Measurements from ENCODE around the gene EFNB2. TPM values are rescaled to one million over a fixed set of nuclear protein-coding genes. Genes with fewer than 3 reads are reported as not detected.

Gene EFNB2
- total RNA-seq, 4 donors from 2014 or later: 11.9 to 50.4 (median 37.4) TPM

DNA sequence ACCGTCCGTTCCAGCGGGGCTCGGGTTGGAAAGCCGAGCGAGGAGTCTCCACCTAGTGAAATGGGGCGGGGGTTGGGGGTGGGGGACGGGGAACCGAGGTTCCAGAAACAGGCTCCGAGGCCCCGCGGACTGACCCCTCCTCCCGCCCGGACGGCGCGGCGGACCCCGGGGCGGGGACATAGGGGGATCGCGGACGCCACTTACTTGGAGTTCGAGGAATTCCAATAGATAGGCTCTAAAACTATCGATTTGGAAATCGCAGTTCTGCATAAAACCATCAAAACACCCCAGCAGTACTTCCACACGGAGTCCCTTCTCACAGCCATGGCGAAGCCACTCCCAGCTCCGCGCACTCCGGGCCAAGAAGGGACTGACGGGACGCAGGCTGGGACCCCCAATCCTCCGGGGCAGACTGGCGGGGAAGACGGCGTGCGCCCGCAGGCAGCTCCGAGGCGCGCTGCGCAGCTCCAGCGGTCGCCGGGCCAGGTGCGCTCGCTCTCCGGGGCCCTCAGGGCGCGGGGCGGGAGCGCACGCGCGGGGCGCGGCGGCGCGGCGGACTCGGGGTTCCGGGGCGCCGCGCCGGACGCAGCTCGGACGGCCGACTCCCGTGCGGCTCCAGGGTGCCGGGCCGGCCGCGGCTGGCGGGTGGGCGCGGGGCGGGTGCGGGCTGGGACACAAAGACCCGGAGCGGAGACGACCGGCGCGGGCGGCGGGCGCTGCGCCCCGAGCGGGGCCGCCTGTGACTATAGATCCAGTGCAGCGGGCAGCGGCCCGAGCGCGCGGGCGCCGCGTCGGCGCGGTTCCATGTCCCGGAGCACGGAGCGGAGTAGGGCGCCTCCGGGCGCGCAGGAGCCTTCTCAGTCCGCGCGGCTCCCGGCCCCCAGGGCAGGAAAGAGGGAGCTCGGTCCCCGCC is 567 bp downstream of the EFNB2 start:
- no peak for DNase-seq (ENCODE audit: low spot score)
- TF ChIP-seq, protein P1, sequence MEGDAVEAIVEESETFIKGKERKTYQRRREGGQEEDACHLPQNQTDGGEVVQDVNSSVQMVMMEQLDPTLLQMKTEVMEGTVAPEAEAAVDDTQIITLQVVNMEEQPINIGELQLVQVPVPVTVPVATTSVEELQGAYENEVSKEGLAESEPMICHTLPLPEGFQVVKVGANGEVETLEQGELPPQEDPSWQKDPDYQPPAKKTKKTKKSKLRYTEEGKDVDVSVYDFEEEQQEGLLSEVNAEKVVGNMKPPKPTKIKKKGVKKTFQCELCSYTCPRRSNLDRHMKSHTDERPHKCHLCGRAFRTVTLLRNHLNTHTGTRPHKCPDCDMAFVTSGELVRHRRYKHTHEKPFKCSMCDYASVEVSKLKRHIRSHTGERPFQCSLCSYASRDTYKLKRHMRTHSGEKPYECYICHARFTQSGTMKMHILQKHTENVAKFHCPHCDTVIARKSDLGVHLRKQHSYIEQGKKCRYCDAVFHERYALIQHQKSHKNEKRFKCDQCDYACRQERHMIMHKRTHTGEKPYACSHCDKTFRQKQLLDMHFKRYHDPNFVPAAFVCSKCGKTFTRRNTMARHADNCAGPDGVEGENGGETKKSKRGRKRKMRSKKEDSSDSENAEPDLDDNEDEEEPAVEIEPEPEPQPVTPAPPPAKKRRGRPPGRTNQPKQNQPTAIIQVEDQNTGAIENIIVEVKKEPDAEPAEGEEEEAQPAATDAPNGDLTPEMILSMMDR (IDR thresholded peaks at IDR 0.05): no peak
- ATAC-seq (ENCODE audit: low FRiP score): peak; percentile 13

GRCh38 chr13:106533943-106534638 is 1.4 kb downstream of the EFNB2 start:
- ATAC-seq (ENCODE audit: low FRiP score) (peak; percentile 7), DNase-seq (ENCODE audit: low spot score) (no peak)
- TF ChIP-seq, protein P1 (IDR thresholded peaks at IDR 0.05): no peak

GRCh38 chr13:106533101-106533942 is 2.1 kb downstream of the EFNB2 start:
- DNase-seq (ENCODE audit: low spot score) (peak; percentile 34), ATAC-seq (ENCODE audit: low FRiP score) (peak; percentile 65)
- TF ChIP-seq, protein P1 (IDR thresholded peaks at IDR 0.05): no peak

DNA sequence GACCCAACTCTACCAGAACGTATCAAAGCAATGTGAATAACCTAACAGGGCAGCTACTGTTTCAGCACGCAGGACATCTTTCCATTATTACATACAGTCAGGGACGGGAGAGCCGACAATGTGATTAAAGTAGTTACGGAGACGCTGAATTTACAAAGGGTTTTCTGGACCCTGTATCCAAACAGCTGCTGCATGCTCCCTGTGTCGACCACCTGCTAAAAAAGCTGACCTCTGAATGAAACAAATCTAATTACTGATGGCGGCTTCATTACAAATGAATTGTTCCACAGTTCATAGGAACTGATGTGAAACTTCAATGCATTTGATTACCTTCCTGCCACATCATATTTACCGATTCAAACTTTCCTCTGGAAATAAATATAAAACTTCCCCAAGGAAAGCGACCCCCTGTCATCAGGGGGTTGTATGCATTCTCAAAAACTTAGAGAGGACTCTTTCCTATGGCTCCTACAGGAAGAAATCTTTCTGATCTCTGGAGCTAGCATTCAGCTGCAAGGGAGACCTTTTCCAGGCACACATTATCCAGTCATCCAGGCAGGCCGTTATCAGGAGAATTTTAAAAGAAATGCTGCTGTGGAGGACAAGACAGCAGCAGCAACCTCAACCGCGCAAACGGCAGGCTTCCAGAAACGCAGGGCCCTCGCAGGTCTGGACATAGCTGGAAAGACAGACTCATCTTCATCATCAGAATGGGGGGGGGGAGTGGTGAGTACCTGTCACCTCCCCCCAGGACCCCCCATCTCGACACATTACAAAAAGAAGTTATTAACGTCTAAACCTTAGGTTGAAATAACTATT is 3.1 kb downstream of the EFNB2 start:
- TF ChIP-seq, protein P1 (IDR thresholded peaks at IDR 0.05): no peak
- DNase-seq (ENCODE audit: low spot score): no peak
- ATAC-seq (ENCODE audit: low FRiP score): no peak

GRCh38 chr13:106530980-106531481 is 4.4 kb downstream of the EFNB2 start:
- DNase-seq (ENCODE audit: low spot score) (no peak), ATAC-seq (ENCODE audit: low FRiP score) (no peak)
- TF ChIP-seq, protein P1 (IDR thresholded peaks at IDR 0.05): no peak
